Neuron (in vitro differentiated cells): Measurements from ENCODE around the gene SMAD2.

Experiments
- H2AFZ ChIP-seq: one replicate; pipeline ENCODE4 v1.6.1; 2013; ENCODE audit warnings: low read depth, mild to moderate bottlenecking, inconsistent platforms, low read length, moderate library complexity
- H3K27me3 ChIP-seq: one replicate; pipeline ENCODE4 v1.6.1; 2013; ENCODE audit warnings: low read length; ENCODE audit not compliant: insufficient read depth
- H3K36me3 ChIP-seq: one replicate; pipeline ENCODE4 v1.6.1; 2013; ENCODE audit warnings: low read length; ENCODE audit not compliant: insufficient read depth
- H3K4me1 ChIP-seq: one replicate; pipeline ENCODE4 v1.6.1; 2013; ENCODE audit warnings: low read length; ENCODE audit not compliant: insufficient read depth
- H3K4me3 ChIP-seq: 2 replicates; pipeline ENCODE4 v1.5.1; 2013; ENCODE audit warnings: mild to moderate bottlenecking, low read length, moderate library complexity
- H3K9me3 ChIP-seq: one replicate; pipeline ENCODE4 v1.6.1; 2013; ENCODE audit warnings: low read length

SMAD2 gene

DNA sequence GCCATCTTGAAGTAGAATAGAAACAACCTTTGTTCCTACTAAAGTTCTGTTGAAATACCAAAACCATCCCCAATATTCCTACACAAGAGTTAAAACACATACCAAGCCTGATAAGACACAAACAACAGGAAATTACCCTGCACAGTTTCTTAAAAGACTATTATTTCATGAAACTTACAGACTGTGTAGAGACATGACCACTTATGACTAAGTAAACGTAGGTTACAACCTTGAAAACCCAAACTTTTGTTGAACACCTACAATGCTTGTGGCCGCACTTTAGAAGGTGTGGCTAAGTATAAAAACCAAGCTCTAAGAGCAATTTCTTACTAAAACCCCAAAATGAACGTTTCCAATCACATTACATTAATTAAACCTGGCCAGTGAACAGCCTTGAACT is 2.0 kb downstream of the SMAD2 start:
- Histone ChIP-seq H3K27me3 (no peaks in the 10 kb centered on the region), H3K9me3 (peaks cover 2% of the 10 kb centered on the region), H3K36me3 (no peaks in the 10 kb centered on the region), H3K4me3 (peak overlapping the region; percentile 98), H2AFZ (no peak overlapping the region), H3K4me1 (peaks cover 28% of the 10 kb centered on the region)

DNA sequence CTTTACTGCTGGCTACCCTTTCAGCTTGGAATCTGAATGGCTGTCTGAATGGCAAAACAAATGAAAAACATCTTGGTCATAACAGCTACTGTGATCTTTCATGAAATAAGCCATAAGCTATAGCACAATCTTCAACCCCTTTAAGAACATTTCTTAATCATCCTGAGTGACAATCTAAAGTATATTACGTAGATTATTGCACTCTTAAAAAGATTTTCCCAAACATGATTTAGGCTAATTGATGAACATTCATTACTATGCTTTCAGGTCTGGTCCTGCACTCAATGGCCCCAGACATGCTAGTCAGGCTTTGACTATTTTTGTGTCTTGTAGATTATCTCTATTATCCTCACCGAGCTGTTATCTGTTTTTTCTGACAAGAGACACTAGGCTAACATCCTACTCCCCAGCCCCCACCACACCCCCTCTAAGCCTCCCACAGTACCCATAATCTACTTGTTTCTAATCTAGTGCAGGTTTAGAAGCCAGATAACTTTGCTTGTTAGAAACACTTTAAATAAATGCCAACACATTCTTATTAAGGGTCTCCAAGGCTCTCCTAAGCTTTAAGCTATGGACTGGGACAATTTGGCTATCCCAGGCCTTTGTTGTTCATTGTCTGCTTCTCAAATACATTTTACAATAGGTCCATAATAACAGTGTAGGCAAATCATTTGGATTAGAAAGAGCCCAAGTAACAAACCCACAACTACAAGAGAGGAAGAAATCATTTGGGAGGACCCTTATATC is 4.2 kb downstream of the SMAD2 start:
- H2AFZ ChIP-seq, result no peak overlapping the region
- H3K27me3 ChIP-seq, result no peaks in the 10 kb centered on the region
- no peak overlapping the region for H3K4me3 ChIP-seq
- H3K9me3 ChIP-seq, result no peaks in the 10 kb centered on the region
- no peaks in the 10 kb centered on the region for H3K36me3 ChIP-seq
- H3K4me1 ChIP-seq, result peaks cover 26% of the 10 kb centered on the region

DNA sequence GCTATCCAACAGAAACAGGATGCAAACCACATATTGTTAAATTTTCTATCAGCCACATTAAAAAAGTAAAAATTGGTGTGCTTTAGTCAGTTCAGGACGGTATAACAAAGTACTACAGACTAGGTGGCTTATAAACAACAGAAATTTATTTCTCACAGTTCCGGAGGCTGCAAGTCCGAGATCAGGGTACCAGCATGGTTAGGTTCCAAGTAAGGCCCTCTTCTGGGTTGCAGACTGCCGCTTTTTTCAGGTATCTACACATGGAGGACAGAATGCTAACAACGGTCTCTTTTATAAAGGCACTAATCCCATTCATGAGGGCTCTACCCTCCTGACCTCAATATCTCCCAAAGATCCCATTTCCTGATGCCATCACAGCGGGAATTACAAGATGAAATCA is 10.5 kb downstream of the SMAD2 start:
- no peaks in the 10 kb centered on the region for H3K4me1 ChIP-seq
- H3K27me3 ChIP-seq, result no peaks in the 10 kb centered on the region
- H3K9me3 ChIP-seq, result no peaks in the 10 kb centered on the region
- H2AFZ ChIP-seq, result no peak overlapping the region
- no peak overlapping the region for H3K4me3 ChIP-seq
- H3K36me3 ChIP-seq, result no peaks in the 10 kb centered on the region

DNA sequence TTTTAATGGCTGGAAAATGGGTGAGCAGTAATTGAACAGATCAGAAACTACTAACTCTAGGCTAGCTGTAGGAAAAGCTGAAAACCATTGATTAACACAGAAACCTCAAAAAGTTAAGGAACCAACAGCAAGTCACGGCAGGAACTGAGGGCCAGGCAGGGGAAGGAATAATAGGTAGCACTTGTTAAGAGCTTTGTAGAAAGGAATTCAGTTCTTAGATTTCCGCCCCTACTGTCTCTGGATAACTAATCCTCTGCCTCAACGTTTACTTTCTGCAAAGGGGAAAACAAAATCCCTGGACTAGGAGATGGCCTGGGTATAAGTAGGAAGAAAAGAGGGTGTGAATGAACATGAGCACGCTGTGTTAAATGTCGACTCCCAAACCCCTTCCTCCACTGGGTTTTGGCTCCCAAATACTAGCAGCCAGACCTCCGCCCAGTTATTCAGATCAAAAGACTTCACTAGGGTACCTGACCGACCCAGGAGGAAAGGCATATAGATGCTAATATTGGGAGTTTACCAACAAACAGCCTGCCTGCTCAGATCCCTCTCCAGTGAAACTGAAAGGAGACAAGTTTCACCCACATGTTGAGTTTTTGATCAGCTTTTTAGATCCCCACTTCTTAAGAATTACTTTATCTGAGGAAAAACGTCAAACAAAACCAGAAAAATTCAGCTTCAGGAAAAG is 12.4 kb downstream of the SMAD2 start:
- no peaks in the 10 kb centered on the region for H3K27me3 ChIP-seq
- H3K4me1 ChIP-seq, result no peaks in the 10 kb centered on the region
- no peaks in the 10 kb centered on the region for H3K9me3 ChIP-seq
- H3K36me3 ChIP-seq, result no peaks in the 10 kb centered on the region
- no peak overlapping the region for H3K4me3 ChIP-seq
- H2AFZ ChIP-seq, result no peak overlapping the region

DNA sequence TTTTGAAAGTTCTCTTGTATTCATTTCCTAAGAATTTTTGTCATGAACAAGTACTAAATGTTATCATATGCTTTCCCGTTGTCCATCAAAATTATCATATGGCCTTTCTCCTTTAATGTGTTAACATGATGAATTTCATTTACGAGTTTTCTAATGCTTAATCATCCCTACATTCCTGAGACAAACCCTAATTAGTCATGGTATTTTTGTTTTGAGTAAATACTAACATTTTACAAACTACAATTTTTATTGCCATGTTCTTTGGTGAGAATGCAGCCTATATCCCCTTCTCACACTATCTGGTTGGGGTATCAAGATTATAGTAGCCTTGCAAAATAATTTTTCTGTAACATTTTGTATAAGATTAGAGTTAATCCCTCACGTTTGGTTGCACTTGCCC is 14.5 kb downstream of the SMAD2 start:
- H3K36me3 ChIP-seq, result no peaks in the 10 kb centered on the region
- no peak overlapping the region for H3K4me3 ChIP-seq
- no peaks in the 10 kb centered on the region for H3K27me3 ChIP-seq

DNA sequence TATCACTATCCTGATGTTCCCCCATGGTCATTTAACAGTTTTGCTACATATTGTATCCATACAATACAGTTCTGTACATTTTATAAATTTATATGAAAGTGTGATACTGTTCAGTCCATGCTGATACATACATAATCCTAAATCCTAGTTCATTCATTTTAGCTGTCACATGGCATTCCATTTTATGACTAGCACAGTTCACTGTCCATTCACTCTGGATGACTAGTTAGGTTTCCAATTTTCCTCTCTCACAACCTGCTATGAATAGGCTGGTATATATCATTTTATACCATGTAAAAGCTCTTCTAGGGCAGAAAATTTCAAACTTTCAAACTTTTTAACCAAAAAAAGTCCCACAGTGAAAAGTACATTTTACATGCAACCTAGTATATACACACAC is 15.2 kb downstream of the SMAD2 start:
- Histone ChIP-seq H3K4me3 (no peak overlapping the region), H3K4me1 (no peaks in the 10 kb centered on the region), H3K36me3 (no peaks in the 10 kb centered on the region), H3K27me3 (no peaks in the 10 kb centered on the region), H3K9me3 (peaks cover 2% of the 10 kb centered on the region), H2AFZ (no peak overlapping the region)

More for the DNA sequence above, 14.5 kb downstream of the SMAD2 start:
- no peak overlapping the region for H2AFZ ChIP-seq
- no peaks in the 10 kb centered on the region for H3K4me1 ChIP-seq
- no peaks in the 10 kb centered on the region for H3K9me3 ChIP-seq

DNA sequence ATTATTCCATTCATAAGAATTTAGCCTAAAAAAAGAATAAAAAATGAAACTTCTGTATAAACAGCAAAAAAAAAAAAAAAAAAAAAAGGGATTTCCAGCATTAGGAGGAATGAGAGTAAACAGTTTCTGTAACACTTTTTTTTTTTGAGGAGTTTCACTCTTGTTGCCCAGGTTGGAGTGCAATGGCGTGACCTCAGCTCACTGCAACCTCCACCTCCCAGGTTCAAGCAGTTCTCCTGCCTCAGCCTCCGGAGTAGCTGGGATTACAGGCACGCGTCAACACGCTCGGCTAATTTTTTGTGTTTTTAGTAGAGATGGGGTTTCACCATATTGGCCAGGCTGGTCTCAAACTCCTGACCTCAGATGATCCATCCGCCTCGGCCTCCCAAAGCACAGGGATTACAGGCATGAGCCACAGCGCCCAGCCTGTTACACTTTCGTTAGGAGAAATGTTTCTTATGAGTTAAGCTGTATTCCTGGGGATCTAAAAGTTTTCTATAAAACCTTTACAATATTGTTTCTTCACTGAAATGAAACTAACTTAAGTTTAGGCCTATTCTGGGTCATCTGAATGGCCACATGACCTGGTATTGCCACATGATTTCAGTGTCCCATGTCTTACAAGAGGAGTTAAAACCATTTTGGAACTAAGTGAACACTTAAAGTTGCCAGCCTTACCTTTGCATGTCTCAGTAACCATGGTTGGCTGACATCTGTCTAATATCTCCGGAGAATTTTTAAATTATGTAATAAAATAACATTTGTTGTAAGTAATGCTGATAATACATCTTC is 17.5 kb downstream of the SMAD2 start:
- Histone ChIP-seq H3K9me3 (peaks cover 2% of the 10 kb centered on the region), H2AFZ (no peak overlapping the region), H3K4me3 (no peak overlapping the region), H3K36me3 (peaks cover 2% of the 10 kb centered on the region), H3K4me1 (no peaks in the 10 kb centered on the region), H3K27me3 (no peaks in the 10 kb centered on the region)

DNA sequence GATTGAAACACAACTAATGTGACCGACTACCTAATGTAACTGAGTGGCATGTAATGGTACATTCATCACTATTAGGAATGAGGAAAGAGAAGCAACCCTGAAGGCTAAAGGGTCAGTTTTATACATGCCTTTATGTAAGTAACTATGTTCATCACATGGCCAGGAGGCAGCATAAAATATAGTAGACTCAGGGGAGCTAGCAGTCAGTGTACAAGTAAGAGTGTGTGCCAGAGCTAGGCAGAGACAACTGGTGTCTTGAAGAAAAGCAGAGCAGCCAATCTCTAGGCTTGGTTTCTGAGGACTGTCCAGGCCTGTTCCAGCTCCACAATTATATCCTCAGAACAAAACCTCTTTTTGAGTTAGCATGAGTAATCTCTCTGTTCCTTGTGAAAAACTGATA is 18.1 kb downstream of the SMAD2 start:
- H3K27me3 ChIP-seq, result no peaks in the 10 kb centered on the region
- H3K4me3 ChIP-seq, result no peak overlapping the region
- no peaks in the 10 kb centered on the region for H3K4me1 ChIP-seq
- no peak overlapping the region for H2AFZ ChIP-seq
- H3K36me3 ChIP-seq, result peaks cover 2% of the 10 kb centered on the region
- H3K9me3 ChIP-seq, result peaks cover 2% of the 10 kb centered on the region

DNA sequence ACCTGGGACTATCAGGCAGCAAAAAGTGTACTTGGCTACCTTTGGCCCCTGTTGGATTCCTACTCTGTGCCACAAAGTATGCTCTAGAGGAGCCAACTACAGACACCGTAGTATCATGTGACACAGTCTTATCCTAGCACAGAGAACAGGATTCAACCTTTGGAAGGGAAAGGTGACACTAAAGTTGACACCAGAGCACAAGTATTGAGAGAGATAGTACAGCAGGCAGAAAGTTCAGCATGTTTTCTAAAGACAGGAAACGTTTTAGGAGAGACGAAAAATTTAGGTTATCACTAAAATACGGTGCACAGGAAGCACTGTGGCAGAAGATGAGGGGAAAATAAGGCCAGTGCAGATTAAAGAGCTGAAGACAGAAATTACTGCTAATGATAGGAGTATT is 18.6 kb downstream of the SMAD2 start:
- Histone ChIP-seq H2AFZ (no peak overlapping the region), H3K4me3 (no peak overlapping the region), H3K9me3 (peaks cover 2% of the 10 kb centered on the region), H3K4me1 (no peaks in the 10 kb centered on the region), H3K36me3 (peaks cover 3% of the 10 kb centered on the region), H3K27me3 (no peaks in the 10 kb centered on the region)

DNA sequence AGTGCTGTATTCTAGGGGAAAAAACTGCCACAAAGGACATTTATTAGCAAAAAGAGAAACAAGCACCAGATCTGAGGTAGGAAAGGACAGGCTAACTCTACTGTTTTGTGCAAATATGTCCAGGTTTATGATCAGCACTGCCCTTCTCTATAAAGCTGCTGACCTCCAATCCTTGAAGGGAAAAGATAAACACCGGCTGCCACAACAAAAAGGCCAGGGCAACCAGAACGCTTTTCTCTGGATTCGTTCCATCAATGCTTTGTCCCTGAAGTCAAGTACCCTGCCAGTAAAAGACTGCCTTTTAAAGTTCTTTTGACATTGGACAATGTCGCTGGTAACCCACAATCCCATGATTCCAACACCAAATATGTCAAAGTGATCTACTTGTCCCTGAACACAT is 21.0 kb downstream of the SMAD2 start:
- peaks cover 7% of the 10 kb centered on the region for H3K36me3 ChIP-seq
- peaks cover 8% of the 10 kb centered on the region for H3K9me3 ChIP-seq
- H3K27me3 ChIP-seq, result no peaks in the 10 kb centered on the region
- no peak overlapping the region for H2AFZ ChIP-seq
- H3K4me1 ChIP-seq, result no peaks in the 10 kb centered on the region
- H3K4me3 ChIP-seq, result no peak overlapping the region

DNA sequence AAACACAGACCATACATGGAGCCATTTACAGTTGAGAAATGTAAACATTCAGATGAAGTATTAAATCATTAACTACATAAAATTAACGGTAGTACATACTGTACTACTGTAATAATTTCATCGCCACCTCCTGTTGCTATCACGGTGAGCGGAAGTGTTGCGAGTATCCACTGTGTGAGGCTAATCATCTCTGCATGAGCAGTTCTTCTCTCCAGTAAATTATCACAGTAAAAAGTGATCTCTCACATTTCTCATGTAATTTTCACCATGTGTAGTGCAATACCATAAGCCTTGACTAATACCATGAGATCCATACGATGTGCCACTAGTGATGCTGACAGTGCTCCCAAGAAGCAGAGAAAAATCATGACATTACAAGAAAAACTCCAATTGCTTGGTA is 21.9 kb downstream of the SMAD2 start:
- H3K27me3 ChIP-seq, result no peaks in the 10 kb centered on the region
- H2AFZ ChIP-seq, result no peak overlapping the region
- H3K9me3 ChIP-seq, result peaks cover 11% of the 10 kb centered on the region
- no peaks in the 10 kb centered on the region for H3K4me1 ChIP-seq
- H3K36me3 ChIP-seq, result peaks cover 7% of the 10 kb centered on the region
- no peak overlapping the region for H3K4me3 ChIP-seq

DNA sequence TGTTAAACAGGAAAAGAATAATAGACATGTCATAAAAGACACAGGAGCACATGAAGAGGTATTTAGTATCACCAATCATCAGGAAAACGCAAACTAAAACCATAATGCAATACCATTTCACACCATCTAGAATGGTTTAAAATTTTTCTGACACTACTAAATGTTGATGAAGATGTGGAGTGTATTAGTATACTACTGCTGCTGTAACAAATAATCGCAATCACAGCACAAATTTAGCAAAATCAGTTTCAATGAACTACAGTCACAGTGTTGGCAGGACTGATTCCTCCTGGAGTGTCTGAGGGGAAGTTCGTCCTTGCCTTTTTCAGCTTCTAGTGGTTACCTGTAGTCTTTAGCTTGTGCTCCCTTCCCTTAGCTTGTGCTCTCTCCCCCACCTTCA is 24.1 kb downstream of the SMAD2 start:
- Histone ChIP-seq H3K9me3 (peaks cover 20% of the 10 kb centered on the region), H2AFZ (no peak overlapping the region), H3K27me3 (no peaks in the 10 kb centered on the region), H3K4me1 (no peaks in the 10 kb centered on the region), H3K4me3 (no peak overlapping the region), H3K36me3 (peaks cover 7% of the 10 kb centered on the region)

DNA sequence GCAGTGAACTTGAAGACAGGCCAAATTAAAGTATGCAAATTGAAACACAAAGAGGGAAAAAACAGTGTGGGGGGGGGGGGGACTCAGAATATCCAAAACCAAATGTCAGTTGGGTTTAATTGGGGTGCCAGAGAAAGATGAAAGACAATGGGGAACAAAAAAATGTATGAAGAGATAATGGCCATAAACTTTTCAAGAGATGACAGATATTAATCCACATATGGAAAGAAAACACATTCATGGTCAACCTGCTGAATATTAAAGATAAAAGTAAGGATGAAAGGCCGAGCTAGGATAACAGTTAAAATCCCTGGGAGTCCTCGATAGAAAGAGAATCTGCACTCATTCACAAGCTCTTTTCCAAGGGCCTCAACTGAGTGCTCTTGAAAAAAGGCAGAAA is 26.6 kb downstream of the SMAD2 start:
- Histone ChIP-seq H3K27me3 (no peaks in the 10 kb centered on the region), H3K36me3 (peaks cover 7% of the 10 kb centered on the region), H3K4me1 (peaks cover 4% of the 10 kb centered on the region), H3K4me3 (no peak overlapping the region), H2AFZ (no peak overlapping the region), H3K9me3 (peaks cover 20% of the 10 kb centered on the region)
